Aorta (tissue), 5 donors: ENCODE results near the gene RIC1. TPM values are rescaled to one million over a fixed set of nuclear protein-coding genes. Genes with fewer than 3 reads are reported as not detected.

Experiments used
- ATAC-seq: fragments of 200-7000 bp; cut with Tn5 transposase; one replicate; pipeline ENCODE4 v1.9.1; 2022; ENCODE audit warnings: moderate library complexity; ENCODE audit not compliant: low FRiP score
- DNase-seq, 2 donors: peaks; one replicate each; pipeline ENCODE4 v3.0.0-alpha.2; 2020
- H3K27ac ChIP-seq, 2 donors: one replicate each; pipeline ENCODE4 v1.5.1; 2013; ENCODE audit warnings: low read length in 2 of 2, mild to moderate bottlenecking in 2 of 2, moderate library complexity in 2 of 2, control low read depth in 1 of 2, inconsistent platforms in 1 of 2, low read depth in 1 of 2
- H3K27me3 ChIP-seq, 2 donors: one replicate each; pipeline ENCODE4 v1.6.1; 2013; ENCODE audit warnings: control low read depth in 1 of 2, low read length in 1 of 2, mild to moderate bottlenecking in 1 of 2, moderate library complexity in 1 of 2; ENCODE audit not compliant: insufficient read depth in 2 of 2, control insufficient read depth in 1 of 2
- H3K36me3 ChIP-seq, 2 donors: one replicate each; pipeline ENCODE4 v1.6.1; 2013; ENCODE audit warnings: control low read depth in 1 of 2, low read length in 1 of 2, mild to moderate bottlenecking in 1 of 2; ENCODE audit not compliant: insufficient read depth in 2 of 2, control insufficient read depth in 1 of 2
- H3K4me1 ChIP-seq, 2 donors: one replicate each; pipeline ENCODE4 v1.6.1; 2013; ENCODE audit warnings: low read length in 2 of 2, control low read depth in 1 of 2, mild to moderate bottlenecking in 1 of 2, moderate library complexity in 1 of 2; ENCODE audit not compliant: insufficient read depth in 2 of 2, control insufficient read depth in 1 of 2
- H3K4me3 ChIP-seq, 2 donors: one replicate each; pipeline ENCODE4 v1.5.1; 2013; ENCODE audit warnings: low read length in 2 of 2, control low read depth in 1 of 2, mild to moderate bottlenecking in 1 of 2
- H3K9me3 ChIP-seq: one replicate; pipeline ENCODE4 v1.6.1; 2013; ENCODE audit warnings: mild to moderate bottlenecking, low read length; ENCODE audit not compliant: control insufficient read depth
- WGBS, 2 donors: extraction: QIAGEN DNeasy Blood & Tissue Kit; methylation state at CpG; one replicate each; pipeline ENCODE4 v1.1.7; 2013; 5-methylcytosine and 5-hydroxymethylcytosine counted together
- intact Hi-C, 2 donors: fragments of 100-400 bp; cut with DNase I; formaldehyde crosslinking; loops; one replicate each; pipeline versions ENCODE4 v1.14.2 to v1.15.0; 2022
- polyA plus RNA-seq, 2 donors: library from polyadenylated mRNA; stranded (reverse); fragments of 200-250 nt; gene quantifications; one replicate each; pipeline ENCODE4 v1.2.3, GENCODE V29; 2013
- total RNA-seq, 2 donors: library from RNA; stranded (reverse); fragmentation: NEBNext Ultra II Directional; extraction: Animal tissue kit (Norgen Biotek cat#: 25700); gene quantifications; one replicate each; pipeline ENCODE4 v1.2.1, GENCODE V29; 2021
- donor health status: healthy with polysubstance abuse.
- donor health status: Bipolar disorder and iron deficiency.
- donor health status: DM: no; HTN: no; CAD: no.
- donor health status: DM: no; HTN: no; CAD: no.
- donor health status: DM: yes; HTN: yes; CAD: no.

Gene RIC1
- total and polyA plus RNA-seq, 4 donors: 3.0 to 36.7 (median 17.3) TPM

GRCh38 chr9:5801739-5802113 is 172.8 kb downstream of the RIC1 start:
- no peak overlapping the region for H3K4me3 ChIP-seq
- peaks cover 0 to 4% of the 10 kb centered on the region in 2 donors for H3K4me1 ChIP-seq
- H3K36me3 ChIP-seq: no peaks in the 10 kb centered on the region
- no peak for DNase-seq
- WGBS, 2 donors: 26 to 47% methylated on average over 3 of the region's 3 CpGs
- H3K27me3 ChIP-seq: no peaks in the 10 kb centered on the region
- intact Hi-C loops: no loop called here
- ATAC-seq: no peak
- H3K27ac ChIP-seq: no peak overlapping the region
- no peaks in the 10 kb centered on the region for H3K9me3 ChIP-seq

- Histone ChIP-seq H3K36me3 (no peaks in the 10 kb centered on the region), H3K4me3 (no peak overlapping the region), H3K27me3 (no peaks in the 10 kb centered on the region), H3K27ac (no peak overlapping the region), H3K9me3 (no peaks in the 10 kb centered on the region), H3K4me1 (peaks cover 0 to 4% of the 10 kb centered on the region in 2 donors)
- no peak for DNase-seq
- 86 to 89% methylated on average over 3 of the region's 3 CpGs for WGBS, 2 donors
- no peak for ATAC-seq
- intact Hi-C loops: no loop called here
Observed at GRCh38 chr9:5805478-5805877, 176.6 kb downstream of the RIC1 start.

GRCh38 chr9:5811751-5812150 is 182.8 kb downstream of the RIC1 start:
- WGBS, 2 donors: 92 to 96% methylated on average over 1 of the region's 1 CpG
- no peaks in the 10 kb centered on the region for H3K4me1 ChIP-seq
- no peak overlapping the region for H3K27ac ChIP-seq
- H3K9me3 ChIP-seq: no peaks in the 10 kb centered on the region
- peaks cover 0 to 3% of the 10 kb centered on the region in 2 donors for H3K36me3 ChIP-seq
- intact Hi-C loops: no loop called here
- no peak overlapping the region for H3K4me3 ChIP-seq
- no peak for ATAC-seq
- no peaks in the 10 kb centered on the region for H3K27me3 ChIP-seq
- DNase-seq: no peak

GRCh38 chr9:5813824-5814223 is 184.9 kb downstream of the RIC1 start:
- H3K36me3 ChIP-seq: peaks cover 0 to 3% of the 10 kb centered on the region in 2 donors
- no peak overlapping the region for H3K27ac ChIP-seq
- H3K27me3 ChIP-seq: no peaks in the 10 kb centered on the region
- ATAC-seq: no peak
- no peak overlapping the region for H3K4me3 ChIP-seq
- intact Hi-C loops: no loop called here
- 93 to 95% methylated on average over 3 of the region's 3 CpGs for WGBS, 2 donors
- no peaks in the 10 kb centered on the region for H3K4me1 ChIP-seq
- no peaks in the 10 kb centered on the region for H3K9me3 ChIP-seq
- DNase-seq: no peak

GRCh38 chr9:5815461-5815860 is 186.6 kb downstream of the RIC1 start:
- intact Hi-C loops: no loop called here
- DNase-seq (no peak), ATAC-seq (no peak)
- H3K4me3 ChIP-seq: no peak overlapping the region
- H3K36me3 ChIP-seq: peaks cover 1 to 3% of the 10 kb centered on the region in 2 donors
- WGBS, 2 donors: 88 to 90% methylated on average over 1 of the region's 1 CpG
- no peaks in the 10 kb centered on the region for H3K4me1 ChIP-seq
- H3K27ac ChIP-seq: no peak overlapping the region
- H3K9me3 ChIP-seq: no peaks in the 10 kb centered on the region
- no peaks in the 10 kb centered on the region for H3K27me3 ChIP-seq

GRCh38 chr9:5817862-5818261 is 189.0 kb downstream of the RIC1 start:
- WGBS, 2 donors: 94 to 95% methylated on average over 3 of the region's 3 CpGs
- H3K4me1 ChIP-seq: no peaks in the 10 kb centered on the region
- ATAC-seq (no peak), DNase-seq (no peak)
- intact Hi-C loops: no loop called here
- H3K36me3 ChIP-seq: peaks cover 1 to 3% of the 10 kb centered on the region in 2 donors
- H3K4me3 ChIP-seq: no peak overlapping the region
- no peak overlapping the region for H3K27ac ChIP-seq
- H3K27me3 ChIP-seq: no peaks in the 10 kb centered on the region
- H3K9me3 ChIP-seq: no peaks in the 10 kb centered on the region

GRCh38 chr9:5818424-5819142 is 189.7 kb downstream of the RIC1 start:
- 85 to 89% methylated on average over 2 of the region's 2 CpGs for WGBS, 2 donors
- no peak for ATAC-seq
- Histone ChIP-seq H3K27me3 (no peaks in the 10 kb centered on the region), H3K36me3 (peaks cover 1 to 3% of the 10 kb centered on the region in 2 donors), H3K27ac (no peak overlapping the region), H3K4me1 (no peaks in the 10 kb centered on the region), H3K9me3 (no peaks in the 10 kb centered on the region), H3K4me3 (no peak overlapping the region)
- intact Hi-C loops: no loop called here
- DNase-seq: no peak

GRCh38 chr9:5819174-5819573 is 190.3 kb downstream of the RIC1 start:
- no peak overlapping the region for H3K4me3 ChIP-seq
- ATAC-seq (no peak), DNase-seq (no peak)
- H3K27me3 ChIP-seq: no peaks in the 10 kb centered on the region
- H3K4me1 ChIP-seq: no peaks in the 10 kb centered on the region
- H3K9me3 ChIP-seq: no peaks in the 10 kb centered on the region
- intact Hi-C loops: no loop called here
- H3K27ac ChIP-seq: no peak overlapping the region
- peaks cover 0 to 1% of the 10 kb centered on the region in 2 donors for H3K36me3 ChIP-seq
- WGBS, 2 donors: 95% methylated on average over 6 of the region's 6 CpGs

GRCh38 chr9:5820425-5820824 is 191.5 kb downstream of the RIC1 start:
- intact Hi-C loops: no loop called here
- peaks cover 0 to 1% of the 10 kb centered on the region in 2 donors for H3K36me3 ChIP-seq
- H3K27me3 ChIP-seq: no peaks in the 10 kb centered on the region
- WGBS, 2 donors: 88 to 91% methylated on average over 1 of the region's 1 CpG
- ATAC-seq (no peak), DNase-seq (no peak)
- H3K4me3 ChIP-seq: no peak overlapping the region
- H3K27ac ChIP-seq: no peak overlapping the region
- no peaks in the 10 kb centered on the region for H3K4me1 ChIP-seq
- no peaks in the 10 kb centered on the region for H3K9me3 ChIP-seq
